ENCODE results near the gene CPTP. TPM values are rescaled to one million over a fixed set of nuclear protein-coding genes. Genes with fewer than 3 reads are reported as not detected.

CPTP gene
- total and polyA plus RNA-seq, 10 of the 15 experiments (the other 5 are each of a cell fraction or from before 2014, with no cell fraction given): 0.06 to 24.3 (median 10.0) TPM

DNA sequence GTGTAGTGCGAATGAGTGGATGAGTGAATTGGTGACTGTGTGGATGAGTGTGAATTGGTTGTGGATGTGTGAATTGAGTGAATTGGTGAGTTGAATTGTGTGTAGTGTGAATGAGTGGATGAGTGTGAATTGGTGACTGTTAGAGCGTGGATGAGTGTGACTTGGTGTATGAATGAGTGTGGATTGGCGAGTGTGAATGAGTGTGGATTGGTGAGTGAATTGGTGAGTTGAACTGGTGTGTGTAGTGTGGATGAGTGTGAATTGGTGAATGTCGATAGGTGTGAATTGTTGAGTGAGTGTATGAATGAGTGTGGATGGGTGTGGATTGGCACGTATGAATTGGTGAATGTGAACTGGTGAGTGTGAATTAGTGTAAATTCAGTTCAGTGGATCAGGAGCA, 42.7 kb downstream of the CPTP start (continued):
- TF ChIP-seq KAT2A (conservative IDR thresholded peaks at IDR 0.05; ENCODE audit: control insufficient read depth, low read depth, low read length) (no peak), TBL1XR1 (IDR thresholded peaks at IDR 0.05; ENCODE audit: low read depth, low read length) (no peak), SREBF1 (IDR thresholded peaks at IDR 0.05; ENCODE audit: low read length) (no peak), RAD21 (IDR thresholded peaks at IDR 0.05; ENCODE audit: insufficient read depth, low read depth, low read length) (no peak), RBBP5 (conservative IDR thresholded peaks at IDR 0.05) (no peak), POU2F2 (IDR thresholded peaks at IDR 0.05; ENCODE audit: borderline replicate concordance, low read depth, low read length) (no peak), HDGF (IDR thresholded peaks at IDR 0.05) (peak; percentile 33; the same call in 1 of the 2 replicates), EGR1 (IDR thresholded peaks at IDR 0.05; ENCODE audit: borderline replicate concordance in 1 of 2, low read depth in 2 of 2, low read length in 2 of 2) (no peak), EZH2 (IDR thresholded peaks at IDR 0.05; ENCODE audit: borderline replicate concordance, control insufficient read depth, low read depth, low read length) (no peak), NFIC (IDR thresholded peaks at IDR 0.05; ENCODE audit: low read depth, low read length) (0 out of 2 replicates have a peak, but pooled peaks have one; percentile 6)
- TF ChIP-seq, protein P1, sequence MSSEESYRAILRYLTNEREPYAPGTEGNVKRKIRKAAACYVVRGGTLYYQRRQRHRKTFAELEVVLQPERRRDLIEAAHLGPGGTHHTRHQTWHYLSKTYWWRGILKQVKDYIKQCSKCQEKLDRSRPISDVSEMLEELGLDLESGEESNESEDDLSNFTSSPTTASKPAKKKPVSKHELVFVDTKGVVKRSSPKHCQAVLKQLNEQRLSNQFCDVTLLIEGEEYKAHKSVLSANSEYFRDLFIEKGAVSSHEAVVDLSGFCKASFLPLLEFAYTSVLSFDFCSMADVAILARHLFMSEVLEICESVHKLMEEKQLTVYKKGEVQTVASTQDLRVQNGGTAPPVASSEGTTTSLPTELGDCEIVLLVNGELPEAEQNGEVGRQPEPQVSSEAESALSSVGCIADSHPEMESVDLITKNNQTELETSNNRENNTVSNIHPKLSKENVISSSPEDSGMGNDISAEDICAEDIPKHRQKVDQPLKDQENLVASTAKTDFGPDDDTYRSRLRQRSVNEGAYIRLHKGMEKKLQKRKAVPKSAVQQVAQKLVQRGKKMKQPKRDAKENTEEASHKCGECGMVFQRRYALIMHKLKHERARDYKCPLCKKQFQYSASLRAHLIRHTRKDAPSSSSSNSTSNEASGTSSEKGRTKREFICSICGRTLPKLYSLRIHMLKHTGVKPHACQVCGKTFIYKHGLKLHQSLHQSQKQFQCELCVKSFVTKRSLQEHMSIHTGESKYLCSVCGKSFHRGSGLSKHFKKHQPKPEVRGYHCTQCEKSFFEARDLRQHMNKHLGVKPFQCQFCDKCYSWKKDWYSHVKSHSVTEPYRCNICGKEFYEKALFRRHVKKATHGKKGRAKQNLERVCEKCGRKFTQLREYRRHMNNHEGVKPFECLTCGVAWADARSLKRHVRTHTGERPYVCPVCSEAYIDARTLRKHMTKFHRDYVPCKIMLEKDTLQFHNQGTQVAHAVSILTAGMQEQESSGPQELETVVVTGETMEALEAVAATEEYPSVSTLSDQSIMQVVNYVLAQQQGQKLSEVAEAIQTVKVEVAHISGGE (CRISPR knock-in tag; IDR thresholded peaks at IDR 0.05): no peak
- TF ChIP-seq, protein P2, sequence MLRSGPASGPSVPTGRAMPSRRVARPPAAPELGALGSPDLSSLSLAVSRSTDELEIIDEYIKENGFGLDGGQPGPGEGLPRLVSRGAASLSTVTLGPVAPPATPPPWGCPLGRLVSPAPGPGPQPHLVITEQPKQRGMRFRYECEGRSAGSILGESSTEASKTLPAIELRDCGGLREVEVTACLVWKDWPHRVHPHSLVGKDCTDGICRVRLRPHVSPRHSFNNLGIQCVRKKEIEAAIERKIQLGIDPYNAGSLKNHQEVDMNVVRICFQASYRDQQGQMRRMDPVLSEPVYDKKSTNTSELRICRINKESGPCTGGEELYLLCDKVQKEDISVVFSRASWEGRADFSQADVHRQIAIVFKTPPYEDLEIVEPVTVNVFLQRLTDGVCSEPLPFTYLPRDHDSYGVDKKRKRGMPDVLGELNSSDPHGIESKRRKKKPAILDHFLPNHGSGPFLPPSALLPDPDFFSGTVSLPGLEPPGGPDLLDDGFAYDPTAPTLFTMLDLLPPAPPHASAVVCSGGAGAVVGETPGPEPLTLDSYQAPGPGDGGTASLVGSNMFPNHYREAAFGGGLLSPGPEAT (IDR thresholded peaks at IDR 0.05; ENCODE audit: low read depth): peak; percentile 68
- TF ChIP-seq, protein P3, sequence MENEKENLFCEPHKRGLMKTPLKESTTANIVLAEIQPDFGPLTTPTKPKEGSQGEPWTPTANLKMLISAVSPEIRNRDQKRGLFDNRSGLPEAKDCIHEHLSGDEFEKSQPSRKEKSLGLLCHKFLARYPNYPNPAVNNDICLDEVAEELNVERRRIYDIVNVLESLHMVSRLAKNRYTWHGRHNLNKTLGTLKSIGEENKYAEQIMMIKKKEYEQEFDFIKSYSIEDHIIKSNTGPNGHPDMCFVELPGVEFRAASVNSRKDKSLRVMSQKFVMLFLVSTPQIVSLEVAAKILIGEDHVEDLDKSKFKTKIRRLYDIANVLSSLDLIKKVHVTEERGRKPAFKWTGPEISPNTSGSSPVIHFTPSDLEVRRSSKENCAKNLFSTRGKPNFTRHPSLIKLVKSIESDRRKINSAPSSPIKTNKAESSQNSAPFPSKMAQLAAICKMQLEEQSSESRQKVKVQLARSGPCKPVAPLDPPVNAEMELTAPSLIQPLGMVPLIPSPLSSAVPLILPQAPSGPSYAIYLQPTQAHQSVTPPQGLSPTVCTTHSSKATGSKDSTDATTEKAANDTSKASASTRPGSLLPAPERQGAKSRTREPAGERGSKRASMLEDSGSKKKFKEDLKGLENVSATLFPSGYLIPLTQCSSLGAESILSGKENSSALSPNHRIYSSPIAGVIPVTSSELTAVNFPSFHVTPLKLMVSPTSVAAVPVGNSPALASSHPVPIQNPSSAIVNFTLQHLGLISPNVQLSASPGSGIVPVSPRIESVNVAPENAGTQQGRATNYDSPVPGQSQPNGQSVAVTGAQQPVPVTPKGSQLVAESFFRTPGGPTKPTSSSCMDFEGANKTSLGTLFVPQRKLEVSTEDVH (IDR thresholded peaks at IDR 0.05; ENCODE audit: low read depth, partially characterized antibody): no peak
- TF ChIP-seq, protein P4, sequence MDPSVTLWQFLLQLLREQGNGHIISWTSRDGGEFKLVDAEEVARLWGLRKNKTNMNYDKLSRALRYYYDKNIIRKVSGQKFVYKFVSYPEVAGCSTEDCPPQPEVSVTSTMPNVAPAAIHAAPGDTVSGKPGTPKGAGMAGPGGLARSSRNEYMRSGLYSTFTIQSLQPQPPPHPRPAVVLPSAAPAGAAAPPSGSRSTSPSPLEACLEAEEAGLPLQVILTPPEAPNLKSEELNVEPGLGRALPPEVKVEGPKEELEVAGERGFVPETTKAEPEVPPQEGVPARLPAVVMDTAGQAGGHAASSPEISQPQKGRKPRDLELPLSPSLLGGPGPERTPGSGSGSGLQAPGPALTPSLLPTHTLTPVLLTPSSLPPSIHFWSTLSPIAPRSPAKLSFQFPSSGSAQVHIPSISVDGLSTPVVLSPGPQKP (IDR thresholded peaks at IDR 0.05; ENCODE audit: low read depth, low read length): no peak
- TF ChIP-seq, protein P5, sequence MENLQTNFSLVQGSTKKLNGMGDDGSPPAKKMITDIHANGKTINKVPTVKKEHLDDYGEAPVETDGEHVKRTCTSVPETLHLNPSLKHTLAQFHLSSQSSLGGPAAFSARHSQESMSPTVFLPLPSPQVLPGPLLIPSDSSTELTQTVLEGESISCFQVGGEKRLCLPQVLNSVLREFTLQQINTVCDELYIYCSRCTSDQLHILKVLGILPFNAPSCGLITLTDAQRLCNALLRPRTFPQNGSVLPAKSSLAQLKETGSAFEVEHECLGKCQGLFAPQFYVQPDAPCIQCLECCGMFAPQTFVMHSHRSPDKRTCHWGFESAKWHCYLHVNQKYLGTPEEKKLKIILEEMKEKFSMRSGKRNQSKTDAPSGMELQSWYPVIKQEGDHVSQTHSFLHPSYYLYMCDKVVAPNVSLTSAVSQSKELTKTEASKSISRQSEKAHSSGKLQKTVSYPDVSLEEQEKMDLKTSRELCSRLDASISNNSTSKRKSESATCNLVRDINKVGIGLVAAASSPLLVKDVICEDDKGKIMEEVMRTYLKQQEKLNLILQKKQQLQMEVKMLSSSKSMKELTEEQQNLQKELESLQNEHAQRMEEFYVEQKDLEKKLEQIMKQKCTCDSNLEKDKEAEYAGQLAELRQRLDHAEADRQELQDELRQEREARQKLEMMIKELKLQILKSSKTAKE (IDR thresholded peaks at IDR 0.05; ENCODE audit: low read depth, poor library complexity, severe bottlenecking): no peak

All from GM12878 (cell line).